H1 (cell line): ENCODE data around the gene ELOVL6. TPM values are rescaled to one million over a fixed set of nuclear protein-coding genes. Genes with fewer than 3 reads are reported as not detected.

ENCODE experiments used
- CTCF ChIA-PET: fragments of 300-600 bp; sonication (Branson Sonifier 250); formaldehyde crosslinking; loops from one replicate; lab custom pipeline; 2021; ENCODE audit not compliant: partially characterized antibody; lab: Charles Lee
- POLR2A ChIA-PET: fragments of 300-600 bp; sonication (Branson Sonifier 250); formaldehyde crosslinking; loops from one replicate; lab custom pipeline; 2021; ENCODE audit warnings: inconsistent platforms; ENCODE audit not compliant: partially characterized antibody; lab: Charles Lee
- DNase-seq, 2 experiments: peaks; one replicate each; pipeline versions ENCODE4 v3.0.0 to v3.0.0-alpha.2; 2010 to 2022; ENCODE audit warnings: low spot score in 2 of 2, low read depth in 1 of 2, mixed read lengths in 1 of 2
- FAIRE-seq: peaks from 2 replicates; lab custom pipeline; 2011; peaks lifted over from hg19 to GRCh38; lab: Jason Lieb, UNC
- H2AFZ ChIP-seq: 2 replicates; pipeline ENCODE4 v1.8.1; 2012; ENCODE audit warnings: low read length, inconsistent platforms
- H2AK5ac ChIP-seq: 2 replicates; pipeline ENCODE4 v1.6.1; 2013; ENCODE audit warnings: low read depth, low read length
- H2BK120ac ChIP-seq: replicated peaks from 2 replicates; pipeline ENCODE3; 2013; ENCODE audit warnings: low read depth, low read length, inconsistent platforms
- H2BK12ac ChIP-seq: 2 replicates; pipeline ENCODE4 v1.6.1; 2013; ENCODE audit warnings: low read depth, low read length
- H2BK15ac ChIP-seq: 2 replicates; pipeline ENCODE4 v1.6.1; 2013; ENCODE audit warnings: low read length
- H2BK20ac ChIP-seq: 2 replicates; pipeline ENCODE4 v1.6.1; 2013; ENCODE audit warnings: low read length
- H2BK5ac ChIP-seq: 2 replicates; pipeline ENCODE4 v1.6.1; 2013; ENCODE audit warnings: low read depth, low read length
- H3K14ac ChIP-seq: 2 replicates; pipeline ENCODE4 v1.6.1; 2013; ENCODE audit warnings: inconsistent platforms; ENCODE audit not compliant: insufficient read length
- H3K18ac ChIP-seq: 2 replicates; pipeline ENCODE4 v1.6.1; 2013; ENCODE audit warnings: low read length; ENCODE audit errors: extremely low read depth
- H3K23ac ChIP-seq: 2 replicates; pipeline ENCODE4 v1.6.1; 2013; ENCODE audit warnings: inconsistent platforms; ENCODE audit not compliant: insufficient read length
- H3K23me2 ChIP-seq: 2 replicates; pipeline ENCODE4 v1.6.1; 2013; ENCODE audit warnings: low read depth, low read length
- H3K27ac ChIP-seq: 2 replicates; pipeline ENCODE4 v1.6.1; 2011; ENCODE audit warnings: low read depth, low read length, inconsistent platforms
- H3K27me3 ChIP-seq, 4 experiments: replicated peaks in 1 of 4; 1 replicate in 1 of 4; 2 replicates in 3 of 4; pipeline versions ENCODE4 v1.6.1 to v1.8.1; 2011 to 2013; ENCODE audit warnings: low read length in 3 of 4, mild to moderate bottlenecking in 3 of 4, inconsistent platforms in 2 of 4, mixed read lengths in 2 of 4, moderate library complexity in 1 of 4; ENCODE audit not compliant: control insufficient read depth in 3 of 4, insufficient read depth in 3 of 4; ENCODE audit errors: extremely low read depth in 1 of 4
- H3K36me3 ChIP-seq, 4 experiments: 2 replicates each; pipeline versions ENCODE4 v1.6.1 to v1.8.1; 2011 to 2013; ENCODE audit warnings: mild to moderate bottlenecking in 4 of 4, low read length in 3 of 4, moderate library complexity in 2 of 4, control low read depth in 1 of 4, inconsistent platforms in 1 of 4; ENCODE audit not compliant: insufficient read depth in 4 of 4, control insufficient read depth in 2 of 4
- H3K4ac ChIP-seq: replicated peaks from 2 replicates; pipeline ENCODE3; 2013; ENCODE audit warnings: low read length, low read depth, mixed read lengths, inconsistent platforms; ENCODE audit not compliant: insufficient read length
- H3K4me1 ChIP-seq, 4 experiments: replicated peaks in 1 of 4; 1 replicate in 1 of 4; 2 replicates in 3 of 4; pipeline versions ENCODE4 v1.6.1 to v1.8.1; 2011 to 2013; ENCODE audit warnings: low read length in 3 of 4, inconsistent platforms in 2 of 4, mixed read lengths in 1 of 4; ENCODE audit not compliant: insufficient read depth in 4 of 4, control insufficient read depth in 3 of 4
- H3K4me2 ChIP-seq, 2 experiments: 2 replicates each; pipeline versions ENCODE4 v1.6.1 to v1.8.1; 2011 to 2013; ENCODE audit warnings: low read depth in 2 of 2, low read length in 2 of 2, control low read depth in 1 of 2, inconsistent platforms in 1 of 2, mild to moderate bottlenecking in 1 of 2; ENCODE audit not compliant: insufficient read depth in 1 of 2
- H3K4me3 ChIP-seq, 4 experiments: fragments of 200-600, 300-600 bp in 1 of 4; sonication (generic), shearing (Covaris generic), sonication (Bioruptor Twin) in 1 of 4; 2 replicates each; pipeline versions ENCODE4 v1.5.1 to v1.8.1; 2011 to 2016; ENCODE audit warnings: low read length in 4 of 4, low read depth in 3 of 4, control low read depth in 2 of 4, inconsistent platforms in 2 of 4, mild to moderate bottlenecking in 2 of 4, mixed read lengths in 1 of 4, moderate library complexity in 1 of 4; ENCODE audit not compliant: insufficient read depth in 2 of 4; ENCODE audit errors: extremely low read depth in 1 of 4
- H3K56ac ChIP-seq: replicated peaks from 2 replicates; pipeline ENCODE3; 2013; ENCODE audit warnings: low read depth, mild to moderate bottlenecking, mixed read lengths, low read length, inconsistent platforms; ENCODE audit not compliant: insufficient read length
- H3K79me1 ChIP-seq: 2 replicates; pipeline ENCODE4 v1.6.1; 2013; ENCODE audit warnings: low read depth, low read length, control low read depth
- H3K79me2 ChIP-seq, 2 experiments: 2 replicates each; pipeline versions ENCODE4 v1.6.1 to v1.8.1; 2012 to 2013; ENCODE audit warnings: low read length in 2 of 2, mild to moderate bottlenecking in 2 of 2, inconsistent platforms in 1 of 2; ENCODE audit not compliant: insufficient read depth in 2 of 2, control insufficient read depth in 1 of 2
- H3K9ac ChIP-seq, 4 experiments: replicated peaks in 1 of 4; 1 replicate in 1 of 4; 2 replicates in 3 of 4; pipeline versions ENCODE4 v1.6.1 to v1.8.1; 2011 to 2013; ENCODE audit warnings: low read depth in 3 of 4, low read length in 3 of 4, control low read depth in 2 of 4, mild to moderate bottlenecking in 2 of 4, moderate library complexity in 2 of 4, inconsistent platforms in 1 of 4; ENCODE audit errors: extremely low read depth in 1 of 4
- H3K9me3 ChIP-seq, 2 experiments: 2 replicates each; pipeline versions ENCODE4 v1.6.1 to v1.8.1; 2012 to 2013; ENCODE audit warnings: mild to moderate bottlenecking in 2 of 2, moderate library complexity in 2 of 2, control low read depth in 1 of 2, inconsistent platforms in 1 of 2, low read depth in 1 of 2, low read length in 1 of 2, mixed read lengths in 1 of 2; ENCODE audit not compliant: insufficient read depth in 2 of 2
- H4K20me1 ChIP-seq, 2 experiments: replicated peaks in 1 of 2; 2 replicates each; pipeline versions ENCODE3 to v1.8.1; 2011 to 2013; ENCODE audit warnings: inconsistent platforms in 2 of 2, low read length in 2 of 2, mild to moderate bottlenecking in 1 of 2; ENCODE audit not compliant: insufficient read depth in 2 of 2, control insufficient read depth in 1 of 2
- H4K5ac ChIP-seq: 2 replicates; pipeline ENCODE4 v1.6.1; 2013; ENCODE audit warnings: low read length, low read depth, mixed read lengths, inconsistent platforms; ENCODE audit not compliant: insufficient read length
- H4K8ac ChIP-seq: 2 replicates; pipeline ENCODE4 v1.8.0; 2013; ENCODE audit warnings: mild to moderate bottlenecking, moderate library complexity, low read length, inconsistent platforms; ENCODE audit not compliant: insufficient read depth; ENCODE audit errors: extremely low read depth
- H4K91ac ChIP-seq: replicated peaks from 2 replicates; pipeline ENCODE3; 2013; ENCODE audit warnings: low read length, mixed read lengths, inconsistent platforms; ENCODE audit not compliant: insufficient read length
- EGR1 ChIP-seq: IDR thresholded peaks from 2 replicates; pipeline ENCODE4 v1.6.1; 2011; ENCODE audit warnings: low read depth, low read length, borderline replicate concordance
- EZH2 ChIP-seq: fragments of 200-600 bp; sonication (generic); IDR thresholded peaks from 2 replicates; pipeline ENCODE4 v1.7.1; 2012; ENCODE audit warnings: low read depth, mild to moderate bottlenecking, moderate library complexity, low read length, inconsistent platforms; ENCODE audit not compliant: severe bottlenecking
- POLR2A ChIP-seq, 2 experiments: IDR thresholded peaks; 1 replicate in 1 of 2; 2 replicates in 1 of 2; pipeline ENCODE4 v1.6.1; 2011; ENCODE audit warnings: low read depth in 2 of 2, low read length in 2 of 2, mild to moderate bottlenecking in 2 of 2; ENCODE audit errors: control extremely low read depth in 1 of 2
- SAP30 ChIP-seq: fragments of 300-600 bp; sonication (generic); IDR thresholded peaks from 2 replicates; pipeline ENCODE4 v1.7.1; 2012; ENCODE audit warnings: low read length, moderate library complexity, mild to moderate bottlenecking, inconsistent platforms; ENCODE audit not compliant: insufficient read depth, insufficient replicate concordance
- SP1 ChIP-seq: IDR thresholded peaks from 2 replicates; pipeline ENCODE4 v1.6.1; 2011; ENCODE audit warnings: low read depth, low read length
- TBP ChIP-seq: IDR thresholded peaks from 2 replicates; pipeline ENCODE4 v1.6.1; 2011; ENCODE audit warnings: low read depth, low read length, improper control_type of control experiment
- polyA plus RNA-seq, 7 experiments: library from polyadenylated mRNA; depleted of rRNA in 3 of 7; stranded (reverse) in 5 of 7; unstranded in 2 of 7; fragments of >200 nt in 5 of 7; fragments of 200-250 nt in 2 of 7; gene quantifications; 1 replicate in 5 of 7; 2 replicates in 1 of 7; 4 replicates in 1 of 7; pipeline versions ENCODE4 v1.2.1 to v1.2.3, GENCODE V29; 2011 to 2013; ENCODE audit warnings: missing spikeins in 2 of 7, mixed read lengths in 2 of 7
- total RNA-seq: library from RNA; stranded (reverse); fragmentation: NEBNext Ultra II Directional; extraction: Animal tissue kit (Norgen Biotek cat#: 25700); gene quantifications from 2 replicates; pipeline ENCODE4 v1.2.1, GENCODE V29; 2021

The ELOVL6 gene
- total and polyA plus RNA-seq, 2 of the 8 experiments (the other 6 are each of a cell fraction or from before 2014, with no cell fraction given): 27.8 to 86.6 TPM

GRCh38 chr4:110107866-110108265 is 90.5 kb downstream of the ELOVL6 start:
- Histone ChIP-seq H3K9ac (no peak overlapping the region), H3K56ac (no peak overlapping the region), H2BK20ac (no peak overlapping the region), H3K36me3 (peaks cover 0 to 8% (median 2%) of the 10 kb centered on the region in 4 experiments; a peak in 2 of 8 replicates), H3K79me1 (peaks cover 3% of the 10 kb centered on the region; the same call in 1 of the 2 replicates), H2BK5ac (no peak overlapping the region), H2AFZ (no peak overlapping the region), H3K23ac (no peak overlapping the region), H4K20me1 (peaks cover 0 to 2% of the 10 kb centered on the region in 2 experiments), H2AK5ac (no peak overlapping the region), H3K27ac (no peak overlapping the region), H3K23me2 (no peaks in the 10 kb centered on the region; the same call in 1 of the 2 replicates), H3K4me3 (no peak overlapping the region), H4K91ac (no peak overlapping the region), H3K27me3 (no peaks in the 10 kb centered on the region), H3K9me3 (no peaks in the 10 kb centered on the region), H2BK120ac (no peak overlapping the region), H3K4me2 (no peak overlapping the region), H3K18ac (no peak overlapping the region), H2BK12ac (no peak overlapping the region), H4K5ac (no peak overlapping the region), H3K14ac (no peak overlapping the region), H3K79me2 (peaks cover 0 to 49% of the 10 kb centered on the region in 2 experiments; a peak in 3 of 4 replicates), H4K8ac (no peak overlapping the region), H3K4ac (no peak overlapping the region), H3K4me1 (peaks cover 0 to 21% (median 13%) of the 10 kb centered on the region in 4 experiments; a peak in 5 of 7 replicates), H2BK15ac (no peak overlapping the region)
- POLR2A ChIA-PET: no interaction called here
- DNase-seq (no peak), FAIRE-seq (no peak)
- CTCF ChIA-PET: interaction anchor here (1.0 to 1.2 kb wide), 4 partner anchors 57 to 117 kb away, joined by 3 to 5 read pairs (median 4); no protein-coding TSS in a partner anchor
- TF ChIP-seq SP1 (no peak), EZH2 (no peak), SAP30 (no peak), EGR1 (no peak), TBP (no peak), POLR2A (IDR thresholded peaks at IDR 0.05; ENCODE audit: control extremely low read depth in 1 of 2, low read depth in 2 of 2, low read length in 2 of 2) (no peak)
